Esophagus squamous epithelium (tissue), 5 donors: ENCODE measurements around the gene CPNE4. TPM values are rescaled to one million over a fixed set of nuclear protein-coding genes. Genes with fewer than 3 reads are reported as not detected.

Experiments used
- DNase-seq: peaks from one replicate; lab custom pipeline; 2025; lab: John Stamatoyannopoulos, UW
- H3K27ac ChIP-seq, 4 donors: fragments of 200-600 bp; sonication (generic); one replicate each; pipeline ENCODE4 v1.5.1; 2016 to 2019; ENCODE audit warnings: mild to moderate bottlenecking in 1 of 4
- H3K27me3 ChIP-seq, 4 donors: fragments of 200-600 bp; sonication (generic); 1 replicate in 3 of 4; 2 replicates in 1 of 4; pipeline versions ENCODE4 v1.5.1 to v1.6.0; 2017 to 2021; ENCODE audit warnings: antibody characterized with exemption in 1 of 4
- H3K36me3 ChIP-seq, 3 donors: fragments of 200-600 bp; sonication (generic); one replicate each; pipeline ENCODE4 v1.5.1; 2016 to 2019
- H3K4me1 ChIP-seq, 3 donors: fragments of 200-600 bp; sonication (generic); one replicate each; pipeline ENCODE4 v1.5.1; 2017 to 2019
- H3K4me3 ChIP-seq, 4 donors: fragments of 200-600 bp; sonication (generic); 1 replicate in 3 of 4; 2 replicates in 1 of 4; pipeline ENCODE4 v1.5.1; 2016 to 2019; ENCODE audit warnings: mild to moderate bottlenecking in 2 of 4, moderate library complexity in 1 of 4
- H3K9me3 ChIP-seq, 3 donors: fragments of 200-600 bp; sonication (generic); one replicate each; pipeline ENCODE4 v1.5.1; 2016 to 2019
- POLR2A ChIP-seq, 4 donors: fragments of 450-650 bp; IDR thresholded peaks; one replicate each; pipeline ENCODE4 v1.6.1; 2017; ENCODE audit warnings: antibody characterized with exemption in 4 of 4, mild to moderate bottlenecking in 4 of 4, moderate library complexity in 3 of 4
- WGBS, 2 donors: methylation state at CpG; one replicate each; pipeline ENCODE4 v1.1.5; 2018; 5-methylcytosine and 5-hydroxymethylcytosine counted together
- intact Hi-C: fragments of 100-400 bp; cut with DNase I; formaldehyde crosslinking; loops from one replicate; pipeline ENCODE4 v1.15.0; 2022
- total RNA-seq, 4 donors: library from RNA; depleted of rRNA; stranded (reverse); fragments of >200 nt; gene quantifications; one replicate each; pipeline ENCODE4 v1.1.0, GENCODE V29; 2016
- TF ChIP-seq, protein P1 (sequence below), 6 experiments: fragments of 450-650 bp in 4 of 6; fragments of 200-600 bp in 2 of 6; sonication (generic) in 2 of 6; IDR thresholded peaks; one replicate each; pipeline ENCODE4 v1.5.1; 2016 to 2019; ENCODE audit warnings: antibody characterized with exemption in 6 of 6, mild to moderate bottlenecking in 4 of 6, moderate library complexity in 4 of 6
- donor health status: DM: yes; HTN: yes; CAD: no.

CPNE4 gene
- total RNA-seq, 4 donors from 2014 or later: 0.19 TPM; not detected in 3

GRCh38 chr3:131717493-131717892 is 317.3 kb downstream of the CPNE4 start:
- Histone ChIP-seq H3K27ac (no peak overlapping the region), H3K9me3 (no peaks in the 10 kb centered on the region), H3K27me3 (no peaks in the 10 kb centered on the region), H3K4me3 (no peak overlapping the region), H3K36me3 (no peaks in the 10 kb centered on the region), H3K4me1 (no peaks in the 10 kb centered on the region)
- intact Hi-C loops: no loop called here
- 66 to 72% methylated on average over 7 of the region's 7 CpGs for WGBS, 2 donors
- DNase-seq: no peak
- no peak for TF ChIP-seq POLR2A (IDR thresholded peaks at IDR 0.05)
- TF ChIP-seq, protein P1, sequence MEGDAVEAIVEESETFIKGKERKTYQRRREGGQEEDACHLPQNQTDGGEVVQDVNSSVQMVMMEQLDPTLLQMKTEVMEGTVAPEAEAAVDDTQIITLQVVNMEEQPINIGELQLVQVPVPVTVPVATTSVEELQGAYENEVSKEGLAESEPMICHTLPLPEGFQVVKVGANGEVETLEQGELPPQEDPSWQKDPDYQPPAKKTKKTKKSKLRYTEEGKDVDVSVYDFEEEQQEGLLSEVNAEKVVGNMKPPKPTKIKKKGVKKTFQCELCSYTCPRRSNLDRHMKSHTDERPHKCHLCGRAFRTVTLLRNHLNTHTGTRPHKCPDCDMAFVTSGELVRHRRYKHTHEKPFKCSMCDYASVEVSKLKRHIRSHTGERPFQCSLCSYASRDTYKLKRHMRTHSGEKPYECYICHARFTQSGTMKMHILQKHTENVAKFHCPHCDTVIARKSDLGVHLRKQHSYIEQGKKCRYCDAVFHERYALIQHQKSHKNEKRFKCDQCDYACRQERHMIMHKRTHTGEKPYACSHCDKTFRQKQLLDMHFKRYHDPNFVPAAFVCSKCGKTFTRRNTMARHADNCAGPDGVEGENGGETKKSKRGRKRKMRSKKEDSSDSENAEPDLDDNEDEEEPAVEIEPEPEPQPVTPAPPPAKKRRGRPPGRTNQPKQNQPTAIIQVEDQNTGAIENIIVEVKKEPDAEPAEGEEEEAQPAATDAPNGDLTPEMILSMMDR (IDR thresholded peaks at IDR 0.05): no peak

- intact Hi-C loops: no loop called here
- no peaks in the 10 kb centered on the region for H3K9me3 ChIP-seq
- TF ChIP-seq POLR2A (IDR thresholded peaks at IDR 0.05): no peak
- TF ChIP-seq, protein P1 (IDR thresholded peaks at IDR 0.05): no peak
- 77 to 79% methylated on average over 4 of the region's 4 CpGs for WGBS, 2 donors
- H3K27ac ChIP-seq: no peak overlapping the region
- H3K36me3 ChIP-seq: no peaks in the 10 kb centered on the region
- H3K4me1 ChIP-seq: no peaks in the 10 kb centered on the region
- H3K4me3 ChIP-seq: no peak overlapping the region
- no peaks in the 10 kb centered on the region for H3K27me3 ChIP-seq
- no peak for DNase-seq
Measured at GRCh38 chr3:131716943-131717342, 317.9 kb downstream of the CPNE4 start.

DNA sequence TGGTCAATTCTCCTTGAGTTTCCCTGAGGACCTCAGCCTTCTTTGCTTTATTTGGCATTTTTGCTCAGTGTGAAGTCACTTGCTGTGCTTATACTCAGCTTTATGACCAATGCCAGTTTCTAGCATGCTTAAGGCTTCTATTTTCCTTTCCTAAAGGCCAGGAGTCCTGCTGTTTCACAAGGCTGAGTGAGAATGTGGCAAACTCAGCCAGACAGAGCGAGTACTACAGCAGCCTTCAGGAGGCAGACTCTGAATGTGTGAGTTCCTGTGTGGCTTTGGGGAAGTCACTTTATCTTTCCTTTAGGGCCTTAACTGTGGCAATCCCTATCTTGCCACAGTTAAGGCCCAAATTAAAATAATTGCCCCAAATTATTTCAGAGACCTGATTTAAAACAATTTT is 318.8 kb downstream of the CPNE4 start:
- TF ChIP-seq, protein P1 (IDR thresholded peaks at IDR 0.05): no peak
- TF ChIP-seq POLR2A (IDR thresholded peaks at IDR 0.05): no peak
- WGBS, 2 donors: 55 to 56% methylated on average over 1 of the region's 1 CpG
- Histone ChIP-seq H3K9me3 (no peaks in the 10 kb centered on the region), H3K36me3 (no peaks in the 10 kb centered on the region), H3K4me3 (no peak overlapping the region), H3K27me3 (no peaks in the 10 kb centered on the region), H3K27ac (no peak overlapping the region), H3K4me1 (peaks cover 0 to 4% (median 0%) of the 10 kb centered on the region in 3 donors)
- intact Hi-C loops: no loop called here
- DNase-seq: no peak

- WGBS, 2 donors: 60 to 79% methylated on average over 1 of the region's 1 CpG
- intact Hi-C loops: no loop called here
Measured at GRCh38 chr3:131714585-131715220, 320.1 kb downstream of the CPNE4 start.

More at GRCh38 chr3:131714585-131715220, 320.1 kb downstream of the CPNE4 start:
- DNase-seq: no peak
- H3K4me3 ChIP-seq: no peak overlapping the region
- H3K4me1 ChIP-seq: peaks cover 0 to 6% (median 0%) of the 10 kb centered on the region in 3 donors
- no peaks in the 10 kb centered on the region for H3K27me3 ChIP-seq
- H3K27ac ChIP-seq: no peak overlapping the region
- no peaks in the 10 kb centered on the region for H3K36me3 ChIP-seq
- no peak for TF ChIP-seq POLR2A (IDR thresholded peaks at IDR 0.05)
- TF ChIP-seq, protein P1 (IDR thresholded peaks at IDR 0.05): no peak
- no peaks in the 10 kb centered on the region for H3K9me3 ChIP-seq
